ENCODE data around the gene CAMK2D.

The CAMK2D gene

GRCh38 chr4:113469926-113470325, 291.6 kb downstream of the CAMK2D start:
- DNase-seq (ENCODE audit: low read depth): no peak
- no peak overlapping the region for H3K4me3 ChIP-seq (ENCODE audit: low read length)
- TF ChIP-seq CTCF (conservative IDR thresholded peaks at IDR 0.05; ENCODE audit: low read length): no peak

- no peak for TF ChIP-seq CTCF (conservative IDR thresholded peaks at IDR 0.05; ENCODE audit: low read length)
- DNase-seq (ENCODE audit: low read depth): peak; percentile 52
- H3K4me3 ChIP-seq (ENCODE audit: low read length): no peak overlapping the region
These were observed 292.5 kb downstream of the CAMK2D start for GRCh38 chr4:113469023-113469390.

GRCh38 chr4:113468165-113469022, 293.1 kb downstream of the CAMK2D start:
- peak overlapping the region; percentile 40 for H3K4me3 ChIP-seq (ENCODE audit: low read length)
- DNase-seq (ENCODE audit: low read depth): peak; percentile 100
- TF ChIP-seq CTCF (conservative IDR thresholded peaks at IDR 0.05; ENCODE audit: low read length): no peak

GRCh38 chr4:113467581-113467980, 294.0 kb downstream of the CAMK2D start:
- H3K4me3 ChIP-seq (ENCODE audit: low read length): peak overlapping the region; percentile 40
- no peak for TF ChIP-seq CTCF (conservative IDR thresholded peaks at IDR 0.05; ENCODE audit: low read length)
- DNase-seq (ENCODE audit: low read depth): peak; percentile 84

GRCh38 chr4:113462286-113462685, 299.3 kb downstream of the CAMK2D start:
- TF ChIP-seq CTCF (conservative IDR thresholded peaks at IDR 0.05; ENCODE audit: low read length): no peak
- no peak for DNase-seq (ENCODE audit: low read depth)
- H3K4me3 ChIP-seq (ENCODE audit: low read length): no peak overlapping the region

GRCh38 chr4:113461281-113461680, 300.3 kb downstream of the CAMK2D start:
- TF ChIP-seq CTCF (conservative IDR thresholded peaks at IDR 0.05; ENCODE audit: low read length): no peak
- no peak for DNase-seq (ENCODE audit: low read depth)
- H3K4me3 ChIP-seq (ENCODE audit: low read length): no peak overlapping the region

GRCh38 chr4:113457886-113458285, 303.7 kb downstream of the CAMK2D start:
- no peak for DNase-seq (ENCODE audit: low read depth)
- no peak for TF ChIP-seq CTCF (conservative IDR thresholded peaks at IDR 0.05; ENCODE audit: low read length)
- no peak overlapping the region for H3K4me3 ChIP-seq (ENCODE audit: low read length)
